ENCODE data around the gene NFU1.

Gene NFU1

DNA sequence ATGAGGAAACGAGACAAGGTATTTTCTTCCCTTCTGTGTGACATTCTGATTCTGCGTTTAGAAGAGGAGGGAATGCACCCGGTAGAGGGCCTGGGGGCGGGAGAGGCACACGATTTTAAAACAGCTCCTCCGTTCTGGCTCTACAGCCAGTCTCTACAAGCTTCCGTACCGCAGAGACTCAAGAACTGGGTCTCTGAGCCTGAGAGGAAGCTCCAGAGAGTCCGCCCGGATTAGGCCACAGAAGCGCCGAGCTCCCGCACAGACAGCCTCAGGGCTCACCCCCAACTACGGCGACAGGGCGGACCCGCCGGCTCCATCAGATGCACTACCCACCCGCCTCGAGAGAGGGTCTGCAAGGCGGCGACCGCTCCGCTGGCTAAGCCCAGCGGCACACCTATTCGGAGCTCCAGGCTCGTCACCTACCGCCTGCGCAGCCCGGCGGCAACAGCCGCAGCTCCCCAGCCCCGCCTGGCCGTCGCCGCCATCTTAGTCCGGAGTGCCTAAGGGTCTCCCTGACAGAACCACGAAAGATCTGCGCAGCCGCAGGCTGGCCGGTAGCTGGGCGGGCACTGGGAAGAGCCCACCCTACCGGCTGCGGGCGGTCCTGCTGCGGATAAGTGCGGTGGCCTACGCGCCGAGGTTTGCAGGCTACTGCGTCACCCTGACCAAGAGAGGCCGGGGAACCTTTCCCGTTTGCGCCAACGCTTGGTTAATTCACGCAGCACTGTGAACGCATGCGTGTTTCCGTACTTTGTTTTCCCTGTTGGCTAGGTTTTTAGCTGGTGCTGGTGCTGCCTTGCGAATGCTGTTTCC, at the start of gene NFU1 (continued):
- TF ChIP-seq ZSCAN23 (tag by site-specific recombination; IDR thresholded peaks at IDR 0.05), result no peak

DNA sequence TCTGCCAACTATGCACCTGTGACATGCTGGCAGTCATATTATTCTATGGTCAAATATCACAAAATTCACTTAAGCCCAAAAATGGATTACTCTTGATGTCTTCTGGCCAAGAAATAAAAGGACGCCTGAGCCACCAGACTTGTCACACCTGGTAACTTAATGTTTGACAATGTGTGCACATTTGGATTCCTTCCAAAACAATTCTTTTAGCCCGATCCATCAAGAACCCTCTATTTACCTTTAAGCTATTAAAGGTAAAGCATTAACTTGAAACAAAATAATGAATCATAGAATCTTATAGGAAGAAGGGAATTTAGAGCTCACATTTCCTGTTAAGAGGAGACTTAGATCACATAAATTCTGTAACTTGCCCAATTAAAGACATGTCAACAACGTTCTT, 46.5 kb upstream of the NFU1 start:
- Histone ChIP-seq H3K27ac (ENCODE audit: extremely low read depth, low read depth, low read length) (no peak overlapping the region), H3K36me3 (ENCODE audit: control insufficient read depth in 2 of 2, insufficient read depth in 1 of 2, low read length in 2 of 2) (no peaks in the 10 kb centered on the region; a peak in 1 of 3 replicates), H3K4me3 (ENCODE audit: low read depth, low read length) (no peak overlapping the region), H3K4me1 (ENCODE audit: control insufficient read depth, insufficient read depth, low read length) (peaks cover 15% of the 10 kb centered on the region), H3K9me3 (ENCODE audit: control insufficient read depth, insufficient read depth, low read depth, low read length) (no peaks in the 10 kb centered on the region)
- CTCF ChIA-PET, result interaction anchor here (1.3 kb wide), 2 partner anchors 8 to 81 kb away, joined by 4 to 6 read pairs; no protein-coding TSS in a partner anchor
- TF ChIP-seq ZNF654 (tag by site-specific recombination; IDR thresholded peaks at IDR 0.05; ENCODE audit: low read depth) (no peak), ZNF184 (tag by site-specific recombination; IDR thresholded peaks at IDR 0.05) (no peak), ZNF571 (tag by site-specific recombination; IDR thresholded peaks at IDR 0.05) (no peak), ZSCAN23 (tag by site-specific recombination; IDR thresholded peaks at IDR 0.05) (no peak), ZNF174 (tag by site-specific recombination; IDR thresholded peaks at IDR 0.05) (no peak), ZNF223 (tag by site-specific recombination; IDR thresholded peaks at IDR 0.05) (no peak), RBAK (tag by site-specific recombination; IDR thresholded peaks at IDR 0.05) (no peak), ZFP69B (tag by site-specific recombination; IDR thresholded peaks at IDR 0.05) (no peak), ZNF335 (tag by site-specific recombination; conservative IDR thresholded peaks at IDR 0.05) (no peak), GLIS1 (tag by site-specific recombination; IDR thresholded peaks at IDR 0.05) (no peak), ZNF416 (tag by site-specific recombination; IDR thresholded peaks at IDR 0.05) (no peak), HOXA7 (CRISPR knock-in tag; IDR thresholded peaks at IDR 0.05; ENCODE audit: borderline replicate concordance) (no peak), HOXD13 (CRISPR knock-in tag; IDR thresholded peaks at IDR 0.05; ENCODE audit: borderline replicate concordance) (no peak), ZNF37A (tag by site-specific recombination; IDR thresholded peaks at IDR 0.05) (no peak), ZNF473 (tag by site-specific recombination; IDR thresholded peaks at IDR 0.05) (no peak), ZNF510 (tag by site-specific recombination; IDR thresholded peaks at IDR 0.05; ENCODE audit: insufficient replicate concordance) (no peak), MYNN (tag by site-specific recombination; IDR thresholded peaks at IDR 0.05; ENCODE audit: borderline replicate concordance) (no peak), ZNF114 (tag by site-specific recombination; IDR thresholded peaks at IDR 0.05) (no peak), ZNF19 (tag by site-specific recombination; IDR thresholded peaks at IDR 0.05; ENCODE audit: low read depth) (no peak), ZNF621 (tag by site-specific recombination; IDR thresholded peaks at IDR 0.05) (no peak)
- POLR2A ChIA-PET, result no interaction called here

DNA sequence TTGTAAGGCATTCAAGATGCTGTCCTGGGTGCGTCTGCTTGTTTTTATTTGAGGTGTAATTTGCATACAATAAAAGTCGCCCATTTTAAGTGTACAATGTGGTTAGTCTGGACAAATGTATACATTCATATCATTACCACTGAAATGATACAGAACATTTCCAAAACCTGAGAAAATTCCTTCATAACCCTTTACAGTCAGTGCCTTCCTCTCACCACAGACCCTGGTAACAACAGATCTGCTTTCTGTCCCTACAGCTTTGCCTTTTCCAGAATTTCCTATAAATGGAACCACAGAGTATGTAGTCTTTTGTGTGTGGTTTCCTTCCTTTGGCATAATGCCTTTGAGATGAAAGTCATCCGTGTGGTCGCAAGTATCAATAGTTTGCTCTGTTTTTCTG, 45.8 kb upstream of the NFU1 start:
- Histone ChIP-seq H3K4me3 (ENCODE audit: low read depth, low read length) (no peak overlapping the region), H3K36me3 (ENCODE audit: control insufficient read depth in 2 of 2, insufficient read depth in 1 of 2, low read length in 2 of 2) (no peaks in the 10 kb centered on the region; a peak in 1 of 3 replicates), H3K4me1 (ENCODE audit: control insufficient read depth, insufficient read depth, low read length) (peaks cover 15% of the 10 kb centered on the region), H3K9me3 (ENCODE audit: control insufficient read depth, insufficient read depth, low read depth, low read length) (no peaks in the 10 kb centered on the region), H3K27ac (ENCODE audit: extremely low read depth, low read depth, low read length) (no peak overlapping the region)
- ChIA-PET CTCF (interaction anchor here (1.3 kb wide), 1 partner anchor 82 kb away, joined by 6 read pairs; no protein-coding TSS in a partner anchor), POLR2A (no interaction called here)
- TF ChIP-seq ZNF529 (tag by site-specific recombination; IDR thresholded peaks at IDR 0.05; ENCODE audit: insufficient replicate concordance) (no peak), ZNF530 (tag by site-specific recombination; IDR thresholded peaks at IDR 0.05; ENCODE audit: low read depth) (no peak), ZNF791 (tag by site-specific recombination; IDR thresholded peaks at IDR 0.05) (no peak), ZNF610 (tag by site-specific recombination; IDR thresholded peaks at IDR 0.05; ENCODE audit: borderline replicate concordance) (no peak), SETDB1 (IDR thresholded peaks at IDR 0.05; ENCODE audit: insufficient read length, low read length) (no peak), IKZF3 (tag by site-specific recombination; IDR thresholded peaks at IDR 0.05) (no peak), ZNF660 (tag by site-specific recombination; IDR thresholded peaks at IDR 0.05) (no peak), ZNF521 (tag by site-specific recombination; IDR thresholded peaks at IDR 0.05) (no peak), ZBTB17 (tag by site-specific recombination; IDR thresholded peaks at IDR 0.05) (no peak)
- TF ChIP-seq, protein P1, sequence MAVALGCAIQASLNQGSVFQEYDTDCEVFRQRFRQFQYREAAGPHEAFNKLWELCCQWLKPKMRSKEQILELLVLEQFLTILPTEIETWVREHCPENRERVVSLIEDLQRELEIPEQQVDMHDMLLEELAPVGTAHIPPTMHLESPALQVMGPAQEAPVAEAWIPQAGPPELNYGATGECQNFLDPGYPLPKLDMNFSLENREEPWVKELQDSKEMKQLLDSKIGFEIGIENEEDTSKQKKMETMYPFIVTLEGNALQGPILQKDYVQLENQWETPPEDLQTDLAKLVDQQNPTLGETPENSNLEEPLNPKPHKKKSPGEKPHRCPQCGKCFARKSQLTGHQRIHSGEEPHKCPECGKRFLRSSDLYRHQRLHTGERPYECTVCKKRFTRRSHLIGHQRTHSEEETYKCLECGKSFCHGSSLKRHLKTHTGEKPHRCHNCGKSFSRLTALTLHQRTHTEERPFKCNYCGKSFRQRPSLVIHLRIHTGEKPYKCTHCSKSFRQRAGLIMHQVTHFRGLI (tag by site-specific recombination; IDR thresholded peaks at IDR 0.05), result no peak
- TF ChIP-seq, protein P2, sequence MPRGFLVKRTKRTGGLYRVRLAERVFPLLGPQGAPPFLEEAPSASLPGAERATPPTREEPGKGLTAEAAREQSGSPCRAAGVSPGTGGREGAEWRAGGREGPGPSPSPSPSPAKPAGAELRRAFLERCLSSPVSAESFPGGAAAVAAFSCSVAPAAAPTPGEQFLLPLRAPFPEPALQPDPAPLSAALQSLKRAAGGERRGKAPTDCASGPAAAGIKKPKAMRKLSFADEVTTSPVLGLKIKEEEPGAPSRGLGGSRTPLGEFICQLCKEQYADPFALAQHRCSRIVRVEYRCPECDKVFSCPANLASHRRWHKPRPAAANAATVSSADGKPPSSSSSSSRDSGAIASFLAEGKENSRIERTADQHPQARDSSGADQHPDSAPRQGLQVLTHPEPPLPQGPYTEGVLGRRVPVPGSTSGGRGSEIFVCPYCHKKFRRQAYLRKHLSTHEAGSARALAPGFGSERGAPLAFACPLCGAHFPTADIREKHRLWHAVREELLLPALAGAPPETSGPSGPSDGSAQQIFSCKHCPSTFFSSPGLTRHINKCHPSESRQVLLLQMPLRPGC (tag by site-specific recombination; IDR thresholded peaks at IDR 0.05), result no peak
- TF ChIP-seq, protein P3, sequence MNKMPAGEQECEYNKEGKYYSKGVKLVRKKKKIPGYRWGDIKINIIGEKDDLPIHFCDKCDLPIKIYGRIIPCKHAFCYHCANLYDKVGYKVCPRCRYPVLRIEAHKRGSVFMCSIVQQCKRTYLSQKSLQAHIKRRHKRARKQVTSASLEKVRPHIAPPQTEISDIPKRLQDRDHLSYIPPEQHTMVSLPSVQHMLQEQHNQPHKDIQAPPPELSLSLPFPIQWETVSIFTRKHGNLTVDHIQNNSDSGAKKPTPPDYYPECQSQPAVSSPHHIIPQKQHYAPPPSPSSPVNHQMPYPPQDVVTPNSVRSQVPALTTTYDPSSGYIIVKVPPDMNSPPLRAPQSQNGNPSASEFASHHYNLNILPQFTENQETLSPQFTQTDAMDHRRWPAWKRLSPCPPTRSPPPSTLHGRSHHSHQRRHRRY (tag by site-specific recombination; IDR thresholded peaks at IDR 0.05), result no peak
